Myocyte (in vitro differentiated cells): ENCODE measurements around the gene CDK8. TPM values are rescaled to one million over a fixed set of nuclear protein-coding genes. Genes with fewer than 3 reads are reported as not detected.
"Not testable (repeated sequence)": the region's sequence is repeated elsewhere in the genome, so short reads cannot be mapped to it uniquely, and the experiment has no call there.

Source experiments
- DNase-seq: peaks from one replicate; pipeline ENCODE4 v3.0.0-alpha.2; 2012; ENCODE audit warnings: low read depth
- total RNA-seq: library from RNA; depleted of rRNA; stranded (reverse); fragments of >200 nt; gene quantifications from 2 replicates; pipeline ENCODE4 v1.2.3, GENCODE V29; 2014

The CDK8 gene
- total RNA-seq, 1 donor from 2014 or later: 15.1 TPM

GRCh38 chr13:26310470-26310869 is 56.5 kb downstream of the CDK8 start:
- DNase-seq: no peak

- DNase-seq: not testable (repeated sequence)
These were observed 58.1 kb downstream of the CDK8 start for GRCh38 chr13:26312019-26312418.

DNA sequence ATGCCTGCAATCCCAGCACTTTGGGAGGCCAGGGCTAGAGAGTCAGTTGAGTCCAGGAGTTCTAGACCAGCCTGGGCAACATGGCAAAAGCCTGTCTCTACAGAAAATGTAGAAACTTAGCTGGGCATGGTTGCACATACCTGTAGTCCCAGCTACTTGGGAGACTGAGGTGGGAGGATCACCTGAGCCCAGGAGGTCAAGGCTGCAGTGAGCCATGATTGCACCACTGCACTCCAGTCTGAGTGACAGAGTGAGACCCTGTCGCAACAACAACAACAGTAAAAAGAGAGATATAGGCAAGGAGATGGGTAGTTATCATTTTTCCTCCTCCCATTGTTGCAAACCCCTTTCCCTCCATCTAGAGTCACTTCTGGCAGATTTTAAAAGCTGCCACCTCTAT is 62.2 kb downstream of the CDK8 start:
- not testable (repeated sequence) for DNase-seq

GRCh38 chr13:26320766-26321165 is 66.8 kb downstream of the CDK8 start:
- no peak for DNase-seq

DNA sequence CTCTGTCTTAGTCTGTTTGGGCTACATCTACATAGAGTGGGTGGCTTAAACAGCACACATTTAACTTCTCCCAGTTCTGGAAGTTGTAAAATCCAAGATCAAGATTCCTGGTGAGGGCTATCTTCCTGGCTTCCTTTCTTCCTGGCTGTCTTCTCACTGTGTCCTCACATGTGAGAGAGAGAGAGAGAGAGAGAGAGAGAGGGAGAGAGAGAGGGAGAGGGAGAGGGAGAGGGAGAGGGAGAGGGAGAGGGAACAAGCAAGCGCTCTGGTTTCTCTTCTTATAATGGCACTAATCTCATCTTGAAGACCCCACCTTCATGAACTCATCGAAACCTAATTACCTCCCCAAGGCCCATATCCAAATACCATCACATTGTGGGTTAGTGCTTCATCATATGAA is 69.2 kb downstream of the CDK8 start:
- no peak for DNase-seq

DNA sequence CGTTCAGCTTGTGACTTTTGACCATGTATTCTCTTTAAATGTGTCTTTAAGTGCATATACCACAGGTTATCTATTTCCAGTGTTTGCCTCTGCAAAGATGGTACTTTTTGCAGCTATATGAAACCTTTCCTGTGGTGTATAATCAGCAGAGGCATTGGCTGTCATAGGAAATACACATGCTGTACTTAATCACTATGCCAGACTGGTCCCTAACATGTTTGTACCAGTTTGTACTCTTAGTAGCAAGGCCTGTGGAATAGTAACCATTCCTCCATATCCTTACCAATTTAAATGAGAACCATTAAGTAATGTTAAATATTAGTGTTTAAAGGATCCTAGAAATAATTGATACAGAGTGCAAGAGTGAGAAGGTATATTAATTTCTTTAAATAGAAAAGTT is 69.8 kb downstream of the CDK8 start:
- DNase-seq: no peak

DNA sequence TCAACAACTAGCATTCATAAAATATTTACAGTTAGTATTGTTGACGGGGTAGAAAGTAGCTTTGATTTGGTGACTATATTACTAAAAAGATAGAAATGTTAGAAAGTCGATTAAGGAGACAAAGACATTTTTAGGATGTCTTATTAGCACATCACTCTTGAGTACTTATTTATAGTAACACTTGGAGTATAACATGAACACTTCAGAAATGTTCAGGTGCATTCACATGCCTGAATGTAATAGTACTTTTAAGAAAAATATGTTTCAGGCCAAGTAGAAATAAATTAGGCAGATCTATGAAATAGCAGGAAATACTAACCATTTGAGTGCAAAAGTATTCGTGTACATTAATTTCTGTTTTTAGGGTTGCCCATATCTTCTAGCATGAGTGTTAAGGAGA is 70.4 kb downstream of the CDK8 start:
- no peak for DNase-seq

DNA sequence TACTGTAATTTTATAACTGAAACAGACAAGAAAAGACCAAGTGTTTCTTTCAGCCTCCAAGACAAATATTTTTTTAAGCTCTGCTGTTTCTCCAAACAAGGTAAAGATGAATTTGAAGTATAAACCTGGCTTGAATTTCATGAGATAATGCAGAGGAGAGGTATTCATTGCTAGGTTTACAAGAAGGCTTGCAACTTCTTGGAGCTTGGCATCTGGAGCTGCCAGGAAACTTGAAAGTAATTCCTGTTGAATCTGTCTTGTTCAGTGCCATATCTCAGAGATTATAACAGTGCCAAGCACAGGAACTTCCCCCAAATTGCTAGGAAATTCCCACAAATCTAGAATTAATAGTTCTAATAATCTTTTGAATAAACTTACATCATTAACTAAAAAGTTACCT is 70.9 kb downstream of the CDK8 start:
- no peak for DNase-seq

DNA sequence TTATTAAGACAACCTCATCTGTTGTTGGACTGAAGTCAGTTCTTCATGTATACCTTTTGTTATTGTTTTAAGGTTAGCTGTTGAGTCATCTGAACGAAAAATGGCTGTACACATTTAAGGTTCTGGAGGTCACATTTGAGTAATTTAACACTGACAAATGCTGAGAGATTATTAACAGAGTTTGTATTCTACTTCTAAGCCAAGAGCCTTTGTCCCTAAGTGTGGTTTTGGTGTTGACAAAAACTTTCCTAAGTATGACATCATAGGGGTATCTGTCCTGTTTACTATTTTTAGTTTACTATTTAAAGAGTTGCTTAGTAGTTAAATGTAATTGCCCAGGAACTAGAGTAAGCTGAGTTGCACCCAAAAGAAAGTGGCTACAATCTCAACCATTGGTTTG is 71.9 kb downstream of the CDK8 start:
- peak; percentile 70 for DNase-seq

DNA sequence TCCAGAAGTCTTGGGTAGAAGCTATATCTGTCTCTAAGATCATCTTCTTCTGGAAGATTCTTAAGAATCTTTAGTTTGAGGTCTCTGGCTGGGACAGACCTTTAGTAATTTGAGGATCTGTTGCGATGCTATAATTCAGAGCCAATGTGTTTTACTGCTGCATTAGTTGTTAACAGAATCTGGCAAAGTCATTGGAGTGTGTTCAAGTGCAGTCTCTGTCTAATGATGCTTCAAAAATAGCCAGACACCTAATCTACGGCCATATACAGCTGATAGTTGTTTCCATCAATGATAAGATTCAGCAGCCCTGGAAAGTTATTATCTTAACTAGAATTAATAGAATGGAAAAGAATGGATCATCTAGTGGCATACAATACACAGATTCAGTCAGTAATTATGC is 72.6 kb downstream of the CDK8 start:
- no peak for DNase-seq

DNA sequence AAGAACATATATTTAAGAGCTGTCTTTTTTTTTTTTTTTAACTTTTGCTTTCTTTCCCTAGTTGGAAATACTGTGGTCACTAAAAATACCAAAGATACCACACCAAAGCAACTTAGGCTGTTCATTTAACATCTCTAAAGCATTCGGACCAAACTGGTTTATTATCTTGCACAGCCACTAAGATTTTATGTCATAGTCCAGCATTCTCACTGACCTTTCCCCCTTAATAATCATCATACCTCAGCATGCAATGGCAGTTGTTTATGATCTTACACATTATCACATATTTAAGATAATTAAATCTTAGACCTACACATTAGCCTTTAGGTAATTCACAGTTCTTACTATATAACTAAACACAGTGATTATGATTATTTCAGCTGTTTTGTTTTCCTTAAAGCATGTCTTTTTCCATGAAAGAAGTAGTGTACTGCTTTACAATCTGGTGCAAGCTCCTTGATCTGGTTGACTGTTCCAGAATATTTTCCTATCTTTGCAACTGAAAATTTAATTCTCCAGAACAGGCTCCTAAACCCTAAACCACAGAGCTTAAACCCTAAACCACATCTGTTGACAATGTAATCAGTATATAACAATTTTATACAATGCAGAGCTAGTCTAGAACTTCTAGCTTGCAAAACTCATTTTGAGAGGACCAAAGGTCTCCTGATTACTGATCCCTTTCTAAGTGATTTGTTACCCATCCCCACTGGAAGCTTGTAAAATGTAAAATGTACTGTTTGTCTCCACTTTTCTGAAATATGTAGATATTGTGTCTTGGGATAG is 74.2 kb downstream of the CDK8 start:
- peak; percentile 6 for DNase-seq

DNA sequence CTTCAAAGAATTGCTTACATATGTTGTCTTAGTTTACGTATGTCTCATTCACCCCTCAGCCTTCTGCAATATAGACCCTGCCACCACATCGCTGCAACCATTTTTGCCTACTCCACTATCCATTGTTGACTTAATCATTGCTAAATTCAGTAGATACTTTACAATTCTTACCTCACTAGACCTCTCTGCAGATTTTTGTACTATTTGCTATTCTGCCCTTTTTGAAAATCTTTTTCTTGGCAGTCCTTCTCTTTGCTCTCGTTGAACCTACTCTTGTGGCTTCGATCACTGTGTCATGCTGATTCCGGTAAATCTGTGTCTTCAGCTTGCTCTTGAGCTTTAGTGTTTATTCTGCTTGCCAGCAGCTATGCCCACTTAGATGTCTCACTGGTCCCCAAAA is 81.2 kb downstream of the CDK8 start:
- no peak for DNase-seq

GRCh38 chr13:26340807-26341206 is 86.9 kb downstream of the CDK8 start:
- DNase-seq: no peak

GRCh38 chr13:26342898-26343297 is 89.0 kb downstream of the CDK8 start:
- no peak for DNase-seq

DNA sequence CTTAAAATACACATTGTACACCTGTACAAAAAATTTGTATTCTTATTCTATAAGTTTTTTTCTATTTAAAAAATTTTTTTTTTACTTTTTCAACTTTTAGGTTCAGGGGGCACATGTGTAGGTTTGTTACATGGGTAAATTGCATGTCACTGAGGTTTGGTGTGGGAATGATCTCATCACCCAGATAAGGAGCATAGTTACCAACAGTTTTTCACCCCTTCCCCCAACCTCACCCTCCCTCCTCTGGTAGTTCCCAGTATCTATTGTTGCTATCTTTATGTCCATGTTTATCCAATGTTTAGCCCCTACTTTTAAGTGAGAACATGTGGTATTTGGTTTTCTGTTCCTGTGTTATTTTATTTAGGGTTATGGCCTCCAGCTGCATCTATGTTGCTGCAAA is 89.9 kb downstream of the CDK8 start:
- DNase-seq: no peak

- no peak for DNase-seq
These were observed 91.1 kb downstream of the CDK8 start for GRCh38 chr13:26344980-26345379.

- DNase-seq: no peak
These were observed 95.0 kb downstream of the CDK8 start for GRCh38 chr13:26348966-26349365.

DNA sequence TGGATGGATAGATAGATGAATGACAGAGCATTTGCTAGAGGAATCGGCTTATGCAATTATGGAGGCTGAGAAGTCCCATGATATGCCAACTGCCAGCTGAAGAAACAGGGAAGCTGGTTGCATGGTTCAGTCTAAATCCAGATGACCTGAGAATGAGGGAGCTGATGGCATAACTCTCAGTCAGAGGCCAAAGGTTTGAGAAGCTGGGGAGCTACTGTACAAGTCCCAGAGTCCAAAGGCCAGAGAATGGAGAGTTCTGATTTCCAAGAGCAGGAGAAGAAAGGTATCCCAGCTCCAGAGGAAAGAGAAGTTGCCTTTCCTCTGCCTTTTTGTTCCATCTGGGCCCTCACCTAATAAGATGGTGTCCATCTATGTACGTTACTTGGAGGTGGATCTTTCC is 108.3 kb downstream of the CDK8 start:
- DNase-seq: no peak

DNA sequence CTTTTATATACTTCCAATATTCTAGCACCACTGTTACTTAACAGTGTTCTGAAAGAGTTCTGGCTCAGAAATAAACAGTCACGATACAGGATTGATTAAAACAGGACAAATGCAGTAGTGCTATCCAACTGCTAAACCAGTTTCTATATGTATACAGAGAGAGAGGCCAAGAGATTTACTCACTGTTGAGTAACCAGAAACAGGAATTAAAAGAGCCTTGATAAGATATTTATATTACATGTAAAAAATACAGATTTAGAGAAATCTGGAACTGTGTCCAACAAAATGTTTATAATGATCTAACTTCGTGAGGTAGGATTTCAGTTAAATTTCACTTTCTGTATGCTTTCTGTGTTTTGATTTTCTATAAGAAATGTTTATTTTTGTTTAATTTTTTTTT is 116.6 kb downstream of the CDK8 start:
- no peak for DNase-seq

GRCh38 chr13:26372747-26373146 is 118.8 kb downstream of the CDK8 start:
- DNase-seq: no peak

DNA sequence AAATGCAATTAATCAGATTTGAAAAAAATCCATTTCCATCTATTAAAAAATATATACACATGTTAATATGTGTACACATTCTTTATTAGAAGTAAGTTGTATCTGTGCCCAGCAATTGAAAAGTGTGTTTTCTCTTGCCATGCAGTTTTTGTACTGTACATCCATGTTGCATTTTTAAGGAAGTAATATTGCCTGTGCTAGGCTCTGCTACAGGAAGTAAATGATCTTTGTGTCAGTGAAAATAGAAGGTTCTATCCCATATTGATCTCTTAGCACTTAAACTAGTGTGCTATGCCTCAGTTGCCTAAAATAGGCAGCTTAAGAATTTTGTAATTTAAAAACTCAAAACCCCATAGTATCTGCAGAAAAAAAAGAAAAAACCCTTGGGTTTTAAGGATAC is 122.5 kb downstream of the CDK8 start:
- DNase-seq: no peak

- DNase-seq: peak; percentile 34
These were observed 123.1 kb downstream of the CDK8 start for GRCh38 chr13:26377038-26377437.

- DNase-seq: no peak
These were observed 124.2 kb downstream of the CDK8 start for GRCh38 chr13:26378116-26378515.

DNA sequence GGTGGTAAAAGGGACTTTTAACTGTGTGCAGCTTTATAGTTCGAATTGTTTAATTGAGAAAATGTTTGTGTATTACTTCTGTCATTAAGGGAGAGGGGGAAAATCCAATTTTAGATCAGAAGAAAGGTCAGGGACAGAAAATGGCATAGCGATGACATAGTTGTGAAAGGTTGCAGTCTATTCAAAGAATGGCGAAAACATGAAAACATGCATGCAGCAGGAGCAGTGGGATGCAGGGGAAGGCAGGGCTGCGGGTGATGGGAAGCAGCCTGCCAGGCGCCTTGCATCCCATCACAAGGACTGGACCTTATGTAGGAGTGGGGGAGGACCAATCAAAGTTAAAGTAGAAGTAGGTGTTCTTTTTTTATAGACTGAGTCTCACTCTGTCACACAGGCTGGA is 125.9 kb downstream of the CDK8 start:
- DNase-seq: no peak
